Measurements from ENCODE around the gene AURKAIP1. TPM values are rescaled to one million over a fixed set of nuclear protein-coding genes. Genes with fewer than 3 reads are reported as not detected.

The AURKAIP1 gene
- total RNA-seq, 1 experiment from 2014 or later: 196 TPM

GRCh38 chr1:1366699-1367066 lies 8.3 kb downstream of the AURKAIP1 start:
- DNase-seq: no peak
- Histone ChIP-seq H3K27me3 (ENCODE audit: insufficient read depth, low read length) (no peaks in the 10 kb centered on the region), H2BK20ac (ENCODE audit: low read depth, low read length, poor library complexity, severe bottlenecking) (no peak overlapping the region), H2BK12ac (ENCODE audit: insufficient read length, low read depth, low read length) (no peak overlapping the region), H4K8ac (replicated peaks; ENCODE audit: insufficient read length, low read depth, low read length) (no peak overlapping the region), H3K9ac (ENCODE audit: extremely low read depth, insufficient read length, low read length) (no peak overlapping the region), H2BK5ac (ENCODE audit: insufficient read length, low read length) (no peak overlapping the region), H2AFZ (ENCODE audit: low read length) (no peak overlapping the region), H3K4me1 (ENCODE audit: insufficient read depth, low read length) (no peaks in the 10 kb centered on the region; the same call in 1 of the 2 replicates), H3K23ac (ENCODE audit: insufficient read length, low read depth, low read length) (no peak overlapping the region), H4K91ac (ENCODE audit: insufficient read length, low read depth, low read length) (no peak overlapping the region), H3K14ac (ENCODE audit: insufficient read depth, low read length) (no peak overlapping the region), H3K27ac (ENCODE audit: insufficient read length, low read depth, low read length) (no peak overlapping the region), H3K23me2 (ENCODE audit: insufficient read length, low read depth, low read length, poor library complexity, severe bottlenecking) (peaks cover 3% of the 10 kb centered on the region), H3K56ac (ENCODE audit: insufficient read length, low read depth, low read length) (no peak overlapping the region), H4K20me1 (ENCODE audit: control insufficient read depth, insufficient read depth, insufficient read length) (no peaks in the 10 kb centered on the region), H2BK15ac (ENCODE audit: low read depth, low read length) (no peak overlapping the region), H3K4me2 (ENCODE audit: insufficient read depth, insufficient read length, low read length) (no peak overlapping the region), H3T11ph (ENCODE audit: low read length) (no peak overlapping the region), H2AK5ac (ENCODE audit: insufficient read length, low read length) (no peak overlapping the region), H3K4ac (ENCODE audit: low read depth, low read length) (no peak overlapping the region), H3K18ac (ENCODE audit: insufficient read length, low read depth, low read length) (no peak overlapping the region), H3K79me1 (ENCODE audit: insufficient read depth, low read depth, low read length, poor library complexity, severe bottlenecking) (no peaks in the 10 kb centered on the region), H3K9me3 (ENCODE audit: control insufficient read depth, low read depth, low read length) (peaks cover 20% of the 10 kb centered on the region), H3K79me2 (ENCODE audit: insufficient read depth, low read length) (no peaks in the 10 kb centered on the region), H4K5ac (ENCODE audit: insufficient read length, low read depth, low read length) (no peak overlapping the region), H2BK120ac (ENCODE audit: low read depth, low read length, poor library complexity, severe bottlenecking) (no peak overlapping the region)
- no peak overlapping the region for H3K27ac Mint-ChIP-seq
- H3K27me3 Mint-ChIP-seq (ENCODE audit: low read depth): peaks cover 27% of the 10 kb centered on the region
- WGBS (ENCODE audit: extremely low coverage, insufficient read length, low lambda C conversion rate): 100% methylated on average over 3 of the region's 3 CpGs
- H3K9me3 Mint-ChIP-seq: no peaks in the 10 kb centered on the region; a peak in 1 of 5 replicates
- no peak overlapping the region for H3K4me3 Mint-ChIP-seq
- H3K36me3 Mint-ChIP-seq (ENCODE audit: insufficient read depth in 1 of 3, low read depth in 3 of 3): no peaks in the 10 kb centered on the region
- H3K4me1 Mint-ChIP-seq: peaks cover 5 to 7% of the 10 kb centered on the region in 2 experiments
- no peak for TF ChIP-seq CTCF (conservative IDR thresholded peaks at IDR 0.05)

Data from H9 (cell line).